Limb (tissue), 2 donors: Measurements from ENCODE around the gene SARDH.
A peak's percentile ranks its signal among the peaks of the same experiment; 100 is the strongest.
"Not testable (repeated sequence)": the region's sequence is repeated elsewhere in the genome, so short reads cannot be mapped to it uniquely, and the experiment has no call there.

Source experiments
- DNase-seq, 2 donors: peaks; one replicate each; pipeline ENCODE4 v3.0.0-alpha.2; 2016; ENCODE audit errors: extremely low spot score in 2 of 2

Gene SARDH

DNA sequence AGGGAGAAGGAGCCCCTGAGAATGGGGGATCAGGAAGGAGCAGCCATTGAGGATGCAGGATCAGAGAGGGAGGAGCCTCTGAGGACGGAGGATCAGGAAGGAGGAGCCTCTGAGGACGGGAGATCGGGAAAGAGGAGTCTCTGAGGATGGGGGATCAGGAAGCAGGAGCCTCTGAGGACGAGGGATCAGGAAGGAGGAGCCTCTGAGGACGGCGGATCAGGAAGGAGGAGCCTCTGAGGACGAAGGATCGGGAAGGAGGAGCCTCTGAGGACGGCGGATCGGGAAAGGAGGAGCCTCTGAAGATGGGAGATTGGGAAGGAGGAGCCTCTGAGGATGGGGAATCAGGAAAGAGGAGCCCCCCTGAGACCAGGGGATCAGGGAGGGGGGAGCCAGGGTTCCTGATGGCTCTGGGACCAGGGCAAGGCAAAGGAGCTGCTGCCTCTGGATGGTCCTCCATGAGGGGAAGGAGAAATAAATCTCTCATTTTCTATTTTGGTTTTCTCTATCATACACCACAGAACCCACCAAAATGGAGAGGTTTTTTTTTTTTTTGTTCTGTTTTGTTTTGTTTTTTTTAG is 22.6 kb upstream of the SARDH start:
- no peak for DNase-seq

DNA sequence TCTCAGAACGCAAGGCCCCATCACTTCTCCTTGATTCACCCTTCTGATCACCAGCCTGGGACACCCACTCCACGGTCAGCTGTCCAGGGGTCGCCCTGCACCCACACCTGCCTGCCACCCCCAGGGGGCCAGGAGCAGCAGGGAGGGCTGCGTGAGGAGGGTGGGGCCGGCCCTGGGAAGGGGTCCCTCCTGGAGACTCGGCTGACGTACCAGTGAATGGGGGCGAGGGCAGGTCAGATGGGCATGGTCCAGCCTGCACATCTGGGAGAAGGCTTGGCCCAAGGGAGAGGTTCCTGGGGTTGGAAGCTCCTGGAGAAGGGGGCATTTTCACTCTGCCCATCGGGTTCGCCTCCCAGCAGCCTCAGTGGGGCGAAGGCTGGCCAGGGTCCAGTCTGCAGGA is 21.8 kb upstream of the SARDH start:
- DNase-seq, result no peak

DNA sequence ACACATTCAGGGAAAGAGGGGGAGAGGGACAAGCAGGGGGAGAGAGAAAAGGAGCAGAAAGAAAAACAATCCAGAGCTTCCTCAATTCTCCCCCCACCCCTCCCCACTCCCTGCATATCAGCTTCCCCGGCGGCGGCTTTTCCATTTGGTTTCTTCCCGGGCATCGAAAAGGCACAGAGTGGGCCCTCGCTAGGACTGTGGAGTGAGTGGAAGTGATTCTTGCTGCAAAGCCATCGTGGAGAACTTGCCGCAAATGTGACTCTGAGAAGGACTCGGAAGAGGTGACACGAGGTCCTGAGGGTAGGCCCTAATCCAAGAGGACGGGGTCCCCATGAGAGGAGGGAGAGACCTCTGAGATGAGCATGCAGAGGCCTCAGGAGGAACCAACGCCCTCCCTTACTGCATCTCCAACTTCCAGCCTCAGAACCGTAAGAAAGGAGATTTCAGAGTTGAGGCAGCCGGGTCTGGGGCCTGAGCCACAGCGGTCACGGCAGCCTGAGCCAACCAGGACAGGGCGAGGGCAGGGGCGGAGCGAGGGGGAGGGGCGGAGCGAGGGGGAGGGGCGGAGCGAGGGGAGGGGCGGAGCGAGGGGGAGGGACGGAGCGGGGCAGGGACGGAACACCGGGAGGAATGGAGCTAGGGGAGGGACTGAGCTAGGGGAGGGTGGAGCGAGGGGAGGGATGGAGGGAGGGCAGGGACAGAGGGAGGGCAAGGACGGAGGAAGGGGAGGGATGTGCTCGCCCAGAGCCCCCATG is 21.2 kb upstream of the SARDH start:
- DNase-seq, result no peak

DNA sequence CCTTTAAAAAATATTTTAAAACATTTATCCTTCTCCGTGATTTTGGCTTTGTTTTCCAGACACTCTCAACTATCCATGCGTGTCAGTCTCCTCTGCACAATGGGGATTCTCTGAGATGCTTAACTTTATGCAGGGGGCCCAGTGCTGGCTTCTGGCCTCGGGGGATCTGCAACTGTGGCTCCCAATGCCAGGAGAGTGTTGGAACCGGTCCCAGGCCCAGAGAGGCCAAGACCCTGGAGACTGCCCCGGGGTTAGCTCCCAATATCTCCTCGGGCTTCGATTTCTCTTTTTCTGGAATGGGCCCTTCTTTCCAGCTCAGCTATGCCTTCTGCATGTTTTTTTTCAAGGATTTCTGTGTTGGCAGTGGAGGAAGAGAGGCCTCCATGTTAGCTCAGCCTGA is 20.1 kb upstream of the SARDH start:
- DNase-seq, result no peak

DNA sequence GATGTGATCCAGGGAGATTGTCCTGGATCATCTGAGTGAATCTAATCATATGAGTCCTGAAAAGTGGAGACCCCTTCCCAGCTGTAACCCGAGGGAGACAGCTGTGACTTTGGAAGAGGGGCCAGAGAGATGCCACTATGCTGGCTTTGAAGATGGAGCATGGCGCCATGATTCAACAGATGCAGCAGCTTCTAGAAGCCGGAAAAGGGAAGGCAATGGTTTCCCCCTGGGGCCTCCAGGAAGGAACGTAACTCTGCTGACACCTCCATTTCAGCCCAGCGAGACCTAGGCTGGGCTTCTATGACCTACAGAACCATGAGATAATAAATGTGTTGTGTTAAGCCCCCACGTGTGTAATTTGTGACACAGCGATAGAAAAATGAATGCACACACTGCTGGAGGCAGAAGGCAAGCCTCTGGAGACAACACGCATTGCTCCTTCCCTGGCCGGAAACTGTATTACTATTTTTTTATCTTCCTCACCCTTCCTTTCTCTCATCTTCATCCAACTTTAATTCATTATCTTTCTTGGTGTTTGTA is 16.6 kb upstream of the SARDH start:
- DNase-seq, result no peak

DNA sequence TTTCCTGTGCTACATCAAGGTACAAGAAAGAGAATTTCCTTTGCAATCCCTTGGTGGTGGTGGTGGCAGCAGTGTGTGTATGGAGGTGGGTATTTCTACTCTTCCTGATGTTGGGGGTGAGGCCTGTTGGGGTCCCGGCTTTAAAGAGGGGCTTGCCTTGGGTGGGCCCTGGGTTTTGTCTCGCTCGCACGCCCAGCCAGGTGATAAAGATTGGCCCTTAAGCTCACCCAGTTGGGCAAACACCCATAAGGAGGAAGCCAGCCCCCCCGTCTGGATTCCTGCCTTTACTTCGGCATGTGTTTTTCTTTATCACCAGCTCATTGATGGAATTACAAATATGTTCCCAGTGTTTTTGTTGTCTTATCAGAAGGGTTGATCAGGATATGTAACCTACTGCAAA is 16.0 kb upstream of the SARDH start:
- DNase-seq, result no peak

DNA sequence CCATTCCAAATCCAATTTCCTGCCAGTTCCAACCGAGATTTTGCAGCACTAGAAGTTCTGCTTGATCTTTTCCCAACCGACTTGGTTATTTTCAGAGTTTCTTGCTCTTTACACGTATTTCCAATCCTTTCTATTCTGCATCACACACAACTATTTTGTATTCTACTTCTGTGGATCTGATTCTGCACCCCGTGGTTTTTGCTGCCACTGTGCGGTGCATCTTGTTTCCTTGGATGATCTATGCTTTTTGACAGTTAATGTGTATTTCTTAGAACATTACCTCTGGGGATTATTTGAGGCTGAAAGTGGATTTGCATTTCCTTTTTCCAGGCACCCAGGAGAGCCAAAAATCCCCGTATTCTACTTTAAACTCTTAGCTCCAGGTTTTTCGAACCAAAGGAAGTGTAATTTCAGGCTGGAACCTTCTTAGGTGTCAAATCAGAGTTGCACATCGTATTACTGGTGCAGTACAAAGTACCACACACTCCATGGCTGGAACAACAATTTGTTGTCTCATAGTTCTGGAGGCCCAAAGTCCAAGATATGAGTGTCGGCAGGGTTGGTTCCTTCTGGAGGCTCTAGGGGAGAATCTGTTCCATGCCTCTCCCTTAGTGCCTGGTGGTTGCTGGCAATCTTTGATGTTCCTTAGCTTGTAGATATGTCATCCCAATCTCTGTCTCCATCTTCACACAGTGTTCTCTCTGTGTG is 14.7 kb upstream of the SARDH start:
- DNase-seq, result no peak

DNA sequence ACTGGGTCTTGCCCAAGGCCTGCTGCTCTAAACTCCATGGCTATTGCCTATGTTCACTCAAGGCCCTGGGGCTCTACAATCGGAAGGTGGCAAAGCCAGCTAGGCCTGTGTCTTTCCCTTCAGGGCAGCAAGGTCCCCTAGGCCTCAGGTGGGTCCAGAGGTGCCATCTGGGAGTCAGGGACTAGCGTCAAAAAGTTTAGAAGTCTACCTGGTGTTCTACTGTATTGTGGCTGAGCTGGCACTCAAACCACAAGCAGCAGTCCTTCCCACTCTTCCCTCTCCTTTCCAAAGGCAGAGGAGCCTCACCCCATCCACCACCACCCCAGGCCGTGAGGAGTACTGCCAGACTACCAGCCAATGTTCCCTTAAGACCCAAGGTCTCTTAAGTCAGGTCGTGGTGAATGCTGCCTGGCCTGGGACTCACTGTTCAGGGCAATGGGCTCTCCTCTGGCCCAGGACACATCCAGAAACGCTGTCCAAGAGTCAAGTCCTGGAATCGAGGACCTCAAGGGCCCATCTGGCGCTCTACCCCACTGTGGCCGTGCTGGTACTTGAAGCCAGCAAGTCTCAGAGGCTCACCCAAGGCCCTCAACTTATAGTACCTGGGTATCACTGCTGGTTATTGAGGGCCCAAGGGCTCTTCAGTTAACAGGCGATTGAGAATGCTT is 13.0 kb upstream of the SARDH start:
- no peak for DNase-seq

DNA sequence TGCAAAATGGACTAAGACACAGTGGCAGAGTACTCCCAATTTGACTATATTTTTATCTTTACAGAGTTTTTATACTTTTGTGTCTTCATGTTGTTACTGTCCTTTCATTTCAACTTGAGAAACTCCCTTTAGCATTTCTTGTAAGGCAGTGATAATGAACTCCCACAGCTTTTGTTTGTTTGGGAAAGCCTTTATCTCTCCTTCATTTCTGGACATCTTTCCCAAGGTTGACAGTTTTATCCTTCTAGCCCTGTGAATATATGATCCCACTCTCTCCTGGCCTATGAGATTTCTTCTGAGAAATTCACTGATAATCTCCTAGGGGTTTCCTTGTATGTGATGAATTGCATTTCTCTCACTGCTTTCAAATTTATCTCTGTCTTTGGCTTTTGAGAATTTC is 9.2 kb upstream of the SARDH start:
- no peak for DNase-seq

DNA sequence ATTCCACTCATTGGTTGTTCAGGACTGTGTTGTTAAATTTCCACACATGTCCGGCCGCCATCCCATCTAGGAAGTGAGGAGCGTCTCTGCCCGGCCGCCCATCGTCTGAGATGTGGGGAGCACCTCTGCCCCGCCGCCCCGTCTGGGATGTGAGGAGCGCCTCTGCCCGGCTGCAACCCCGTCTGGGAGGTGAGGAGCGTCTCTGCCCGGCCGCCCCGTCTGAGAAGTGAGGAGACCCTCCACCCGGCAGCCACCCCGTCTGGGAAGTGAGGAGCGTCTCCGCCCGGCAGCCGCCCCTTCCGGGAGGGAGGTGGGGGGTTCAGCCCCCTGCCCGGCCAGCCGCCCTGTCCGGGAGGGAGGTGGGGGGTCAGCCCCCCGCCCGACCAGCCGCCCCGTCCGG is 6.4 kb upstream of the SARDH start:
- not testable (repeated sequence) for DNase-seq

DNA sequence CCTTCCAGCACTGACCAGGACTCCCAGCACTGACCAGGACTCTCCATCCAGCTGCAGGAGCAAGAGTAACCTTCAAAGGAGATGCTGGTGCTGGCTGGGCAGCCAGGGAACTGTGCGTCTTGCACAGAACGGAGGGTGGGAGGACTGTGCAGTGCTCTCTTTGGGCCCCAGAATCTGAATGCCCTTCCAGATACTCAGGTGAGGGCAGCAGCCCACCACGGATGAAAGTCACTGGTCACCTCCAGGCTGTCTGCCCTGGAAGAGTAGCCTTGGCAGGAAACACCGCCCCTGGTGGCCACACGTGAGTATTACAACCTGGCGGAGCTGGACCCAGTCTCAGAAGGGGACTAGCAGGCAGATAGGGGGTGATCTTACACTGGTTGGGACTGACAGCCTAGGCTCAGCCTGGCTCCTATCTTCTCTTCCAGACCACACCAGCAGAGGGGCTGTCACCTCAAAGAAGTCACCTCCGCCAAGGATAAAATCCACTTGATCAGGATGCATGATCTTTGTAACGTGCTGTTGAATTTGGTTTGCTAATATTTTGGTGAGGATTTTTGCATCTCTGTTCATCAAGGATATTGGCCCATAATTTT is 4.8 kb upstream of the SARDH start:
- DNase-seq, result peak; percentile 62 to 87

DNA sequence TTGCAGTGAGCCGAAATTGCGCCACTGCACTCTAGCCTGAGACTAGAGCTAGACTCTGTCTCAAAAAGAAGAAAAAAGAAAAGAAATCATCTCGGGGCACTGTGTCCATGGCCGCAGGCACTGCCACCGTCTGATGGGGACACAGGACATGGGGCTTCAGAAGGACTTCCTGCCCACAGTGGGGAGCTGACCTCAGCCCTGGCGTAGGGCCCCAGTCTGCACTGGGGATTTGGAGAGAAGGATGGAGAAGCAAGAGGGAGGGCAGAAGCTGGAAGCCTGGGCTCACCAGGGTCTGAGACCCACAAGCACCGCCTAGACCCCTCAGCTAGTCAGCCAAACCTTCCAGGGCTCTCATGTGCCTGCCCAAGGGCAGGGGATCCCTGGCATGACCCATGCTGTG is 4.1 kb upstream of the SARDH start:
- peak in 1 of 2 donors; percentile 24 for DNase-seq

DNA sequence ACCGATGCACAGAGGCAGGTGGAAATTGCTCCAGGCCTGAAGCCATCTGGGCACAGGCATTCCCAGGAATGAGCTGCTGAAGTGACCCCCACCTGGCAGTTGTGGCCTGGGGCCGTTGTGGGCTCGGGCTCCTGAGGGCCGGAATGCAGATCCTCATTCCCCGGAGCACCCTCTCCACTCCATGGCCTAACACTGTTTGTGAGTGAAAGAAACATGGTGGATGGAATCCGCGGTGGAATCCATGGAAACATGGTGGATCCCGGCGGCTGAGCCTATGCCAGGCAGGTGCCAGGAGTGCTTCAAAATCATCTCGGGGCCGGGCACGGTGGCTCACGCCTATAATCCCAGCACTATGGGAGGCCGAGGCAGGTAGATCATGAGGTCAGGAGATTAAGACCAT is 3.6 kb upstream of the SARDH start:
- no peak for DNase-seq

DNA sequence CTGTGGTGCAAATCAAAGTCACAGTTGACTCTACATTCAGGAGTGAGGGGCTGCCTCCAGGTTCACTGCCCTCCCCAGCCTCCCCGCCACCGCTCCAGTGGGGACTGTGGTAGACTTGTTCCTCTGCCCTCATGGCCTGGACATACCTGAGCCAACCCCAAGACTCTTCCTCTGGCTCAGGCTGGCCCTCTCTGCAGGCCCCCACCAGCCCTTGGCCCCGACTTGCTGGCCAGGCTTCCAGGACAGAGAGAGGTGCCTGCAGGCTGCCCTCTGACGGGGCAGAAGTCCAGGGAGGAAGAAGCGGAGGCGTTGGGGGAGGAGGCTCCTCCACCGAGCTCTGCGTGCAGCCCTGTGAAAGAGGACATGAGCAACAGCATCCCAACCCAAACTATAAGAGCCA is 2.8 kb upstream of the SARDH start:
- DNase-seq, result peak in 1 of 2 donors; percentile 20

DNA sequence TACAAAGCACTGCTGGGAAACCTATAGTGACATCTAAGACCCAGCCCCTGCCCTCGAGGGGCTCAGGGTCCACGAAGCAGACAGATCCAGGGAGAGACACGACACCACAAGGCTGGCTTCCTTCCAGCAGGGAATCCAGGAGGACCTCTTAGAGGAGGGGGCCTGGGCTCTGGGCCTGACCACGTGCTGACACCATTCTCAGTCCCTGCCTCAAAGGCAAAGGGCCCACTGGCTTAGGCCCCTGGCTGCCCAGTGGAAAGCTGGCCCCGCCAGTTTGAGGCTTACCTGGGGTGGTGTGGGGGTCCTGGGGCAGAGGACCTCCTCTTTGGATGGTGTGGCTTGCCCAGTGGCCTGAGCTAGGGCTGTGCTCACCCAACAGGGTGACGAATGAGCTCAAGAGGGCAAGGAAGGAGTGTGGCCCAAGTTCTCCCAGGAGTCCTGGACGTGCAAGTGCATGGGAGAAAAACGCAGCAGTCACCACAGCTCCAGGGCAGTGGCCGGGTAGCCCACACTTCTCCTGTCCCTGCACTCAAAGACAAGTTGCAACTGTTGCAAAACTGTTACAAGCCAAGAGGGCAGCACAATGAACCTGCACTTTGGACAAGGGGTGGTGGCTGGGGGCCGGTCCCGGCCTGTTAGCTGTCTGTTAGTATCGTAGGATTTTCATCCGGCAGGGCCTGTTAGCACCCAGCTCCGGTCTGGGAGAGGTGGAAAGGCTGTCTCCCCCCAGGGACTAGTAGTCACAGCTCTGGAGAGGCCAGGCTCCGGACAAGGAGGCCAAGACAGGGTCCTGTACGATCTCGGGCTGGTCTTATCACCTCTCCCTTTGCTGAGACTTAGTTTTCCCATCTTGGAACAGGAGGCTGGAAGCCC is 1.5 kb upstream of the SARDH start:
- DNase-seq, result peak in 1 of 2 donors; percentile 27

DNA sequence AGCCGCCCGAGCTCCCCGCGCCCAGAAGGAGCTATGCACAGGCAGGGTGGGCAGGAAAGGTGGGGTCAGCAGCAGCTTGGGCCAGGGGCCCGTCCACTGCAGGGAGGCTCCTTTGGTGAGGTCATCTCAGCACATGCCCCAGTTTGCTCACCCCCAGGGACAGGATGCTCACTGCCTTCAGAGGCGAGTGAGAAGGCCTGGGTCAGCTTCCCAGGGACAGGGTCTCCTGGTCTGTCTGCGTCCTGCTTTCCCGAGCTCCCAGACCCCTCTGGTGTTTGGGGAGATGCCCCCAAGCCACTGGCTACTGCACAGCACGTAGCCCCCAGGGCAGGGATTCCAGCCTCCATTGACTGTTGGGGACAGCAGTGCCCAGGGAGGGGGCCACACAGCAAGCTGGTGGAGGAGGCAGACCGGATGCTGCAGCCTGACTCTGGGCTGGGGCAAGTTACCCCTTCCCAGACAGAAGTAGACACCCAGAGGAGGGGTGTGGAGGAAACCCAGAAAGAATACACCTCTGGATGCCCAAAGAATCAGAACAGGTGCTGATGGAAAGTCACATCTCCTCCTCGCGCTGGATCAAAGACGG is 581 bp upstream of the SARDH start:
- peak in 1 of 2 donors; percentile 31 for DNase-seq

DNA sequence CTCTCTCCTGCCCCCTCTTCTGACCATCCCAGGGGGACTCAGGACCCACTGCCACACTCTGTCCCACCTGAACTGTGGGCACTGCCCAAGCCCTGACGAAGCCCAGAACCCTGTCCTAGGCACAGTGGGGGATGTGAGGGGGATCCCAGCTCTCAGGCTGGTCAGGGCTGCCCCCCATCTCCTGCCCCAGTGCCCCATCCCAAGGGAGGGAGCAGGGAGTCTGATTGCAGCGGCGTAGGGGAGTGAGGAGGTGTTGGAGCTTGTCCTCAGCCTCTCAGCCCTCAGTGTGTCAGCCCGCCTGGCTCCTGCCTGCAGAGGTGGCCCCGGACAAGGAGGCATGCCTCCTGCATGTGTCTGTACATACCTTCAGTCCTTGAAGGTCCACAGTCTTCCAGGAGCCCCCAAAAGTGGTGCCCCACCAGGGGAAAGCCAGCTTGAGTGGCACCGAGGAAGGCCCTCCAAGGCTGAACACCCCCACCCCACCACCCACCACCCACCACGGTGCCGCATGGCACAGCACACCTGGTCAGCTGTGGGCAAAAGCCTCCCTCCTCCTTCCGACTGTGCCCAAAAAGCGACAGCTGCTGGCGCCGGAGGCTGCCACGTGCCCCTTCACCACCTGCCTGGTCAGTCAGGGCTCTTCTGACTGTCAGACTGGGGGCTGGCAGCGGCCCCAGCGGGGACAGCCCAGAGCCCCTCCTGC is 930 bp downstream of the SARDH start:
- peak; percentile 35 to 57 for DNase-seq

DNA sequence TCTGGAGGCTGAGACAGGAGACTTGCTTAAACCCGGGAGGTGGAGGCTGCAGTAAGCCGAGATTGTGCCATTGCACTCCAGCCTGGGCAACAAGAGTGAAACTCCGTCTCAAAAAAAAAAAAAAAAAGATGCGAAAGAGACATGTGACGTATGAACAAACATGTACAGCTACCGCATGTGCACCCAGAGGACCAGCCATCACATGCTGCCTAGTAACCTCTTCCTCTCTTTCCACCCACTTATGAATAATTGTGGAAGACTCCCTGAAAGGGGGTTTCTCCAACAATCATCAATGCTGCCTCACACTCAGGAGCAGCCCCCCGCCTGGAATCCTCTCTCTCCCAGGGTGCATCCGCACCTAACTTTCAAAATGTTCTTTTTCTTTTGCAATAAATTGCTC is 2.2 kb downstream of the SARDH start:
- no peak for DNase-seq

DNA sequence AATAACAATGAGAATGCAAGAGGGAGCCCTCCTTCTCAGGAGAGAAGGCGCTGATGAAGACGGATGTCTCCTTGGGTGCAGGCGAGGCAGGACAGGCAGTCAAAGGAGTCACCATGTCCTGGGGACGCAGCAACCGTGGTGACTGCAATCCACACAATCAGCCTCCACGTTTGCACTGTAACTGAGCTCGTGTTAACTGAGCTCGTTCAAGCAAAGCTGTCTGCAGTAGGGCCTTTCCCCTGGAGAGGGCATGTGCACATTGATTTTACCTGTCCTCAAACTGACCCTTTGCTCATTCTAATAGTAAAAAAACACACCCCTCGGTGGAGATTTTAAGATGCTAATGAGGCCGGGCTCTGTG is 2.8 kb downstream of the SARDH start:
- peak in 1 of 2 donors; percentile 25 for DNase-seq
